Neural crest cell (in vitro differentiated cells): ENCODE data around the gene BCL11B. TPM values are rescaled to one million over a fixed set of nuclear protein-coding genes. Genes with fewer than 3 reads are reported as not detected.
A peak's percentile ranks its signal among the peaks of the same experiment; 100 is the strongest.
"Not testable (repeated sequence)": the region's sequence is repeated elsewhere in the genome, so short reads cannot be mapped to it uniquely, and the experiment has no call there.

Experiments used
- DNase-seq: peaks from one replicate; pipeline ENCODE4 v3.0.0; 2021; ENCODE audit warnings: low read depth, mixed read lengths, low spot score
- H3K27ac Mint-ChIP-seq: one replicate; pipeline ENCODE4 v1.8.0; 2021; ENCODE audit warnings: mild to moderate bottlenecking, mixed read lengths; ENCODE audit not compliant: unreplicated experiment
- H3K27me3 Mint-ChIP-seq: 2 replicates; pipeline ENCODE4 v1.8.0; 2021; ENCODE audit warnings: low read depth, mild to moderate bottlenecking, mixed read lengths
- H3K36me3 Mint-ChIP-seq: 2 replicates; pipeline ENCODE4 v1.8.0; 2021; ENCODE audit warnings: low read depth, mild to moderate bottlenecking, mixed read lengths
- H3K4me1 Mint-ChIP-seq: 2 replicates; pipeline ENCODE4 v1.8.0; 2021; ENCODE audit warnings: mixed read lengths
- H3K4me3 Mint-ChIP-seq: one replicate; pipeline ENCODE4 v1.8.0; 2021; ENCODE audit warnings: mild to moderate bottlenecking, mixed read lengths
- H3K9me3 Mint-ChIP-seq: 2 replicates; pipeline ENCODE4 v1.8.0; 2021; ENCODE audit warnings: mixed read lengths
- CTCF ChIP-seq: fragments of 200-600 bp; sonication (generic); conservative IDR thresholded peaks from 2 replicates; pipeline ENCODE4 v1.5.0; 2021; ENCODE audit warnings: antibody characterized with exemption, mild to moderate bottlenecking
- total RNA-seq: library from RNA; stranded (reverse); gene quantifications from 2 replicates; pipeline ENCODE4 v1.2.1, GENCODE V29; 2021

BCL11B gene
- total RNA-seq, 1 donor from 2014 or later: 0.28 TPM

- Mint-ChIP-seq H3K27me3 (peaks cover 47% of the 10 kb centered on the region), H3K4me1 (peaks cover 16% of the 10 kb centered on the region), H3K4me3 (peak overlapping the region; percentile 27), H3K9me3 (no peaks in the 10 kb centered on the region), H3K27ac (peak overlapping the region; percentile 27), H3K36me3 (no peaks in the 10 kb centered on the region)
- no peak for DNase-seq
- no peak for TF ChIP-seq CTCF
These were observed 41.5 kb downstream of the BCL11B start for GRCh38 chr14:99230208-99231151.

GRCh38 chr14:99229654-99230207 is 42.3 kb downstream of the BCL11B start:
- Mint-ChIP-seq H3K4me3 (no peak overlapping the region), H3K27me3 (peaks cover 43% of the 10 kb centered on the region), H3K36me3 (no peaks in the 10 kb centered on the region), H3K9me3 (no peaks in the 10 kb centered on the region), H3K27ac (no peak overlapping the region), H3K4me1 (peaks cover 9% of the 10 kb centered on the region)
- no peak for DNase-seq
- TF ChIP-seq CTCF: no peak

- not testable (repeated sequence) for H3K27ac Mint-ChIP-seq, DNase-seq, H3K9me3 Mint-ChIP-seq, H3K36me3 Mint-ChIP-seq, H3K4me1 Mint-ChIP-seq, H3K4me3 Mint-ChIP-seq
- H3K27me3 Mint-ChIP-seq: peaks cover 43% of the 10 kb centered on the region
These were observed 43.2 kb downstream of the BCL11B start for GRCh38 chr14:99228760-99229159.

DNA sequence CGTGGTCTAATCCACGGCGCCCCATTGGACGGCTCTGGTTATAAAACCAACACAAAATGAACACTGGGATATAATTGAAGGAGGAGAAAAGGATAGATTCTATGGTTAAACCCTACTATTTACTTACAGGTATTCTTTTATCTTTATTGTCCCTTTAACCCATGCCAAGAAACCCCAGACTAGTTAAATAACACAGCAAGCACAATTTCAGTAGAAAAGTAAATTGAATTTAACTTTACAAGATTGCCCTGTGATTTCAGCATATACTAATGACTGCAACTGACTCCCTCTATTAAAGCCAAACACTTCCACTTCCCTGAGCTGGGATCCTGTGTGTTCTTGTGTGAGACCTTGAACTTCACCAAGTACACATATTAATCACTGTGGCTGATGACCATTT is 45.3 kb downstream of the BCL11B start:
- no peak for DNase-seq
- Mint-ChIP-seq H3K9me3 (no peaks in the 10 kb centered on the region), H3K4me3 (no peak overlapping the region), H3K4me1 (peaks cover 3% of the 10 kb centered on the region), H3K27ac (no peak overlapping the region), H3K27me3 (peaks cover 44% of the 10 kb centered on the region), H3K36me3 (no peaks in the 10 kb centered on the region)
- no peak for TF ChIP-seq CTCF

DNA sequence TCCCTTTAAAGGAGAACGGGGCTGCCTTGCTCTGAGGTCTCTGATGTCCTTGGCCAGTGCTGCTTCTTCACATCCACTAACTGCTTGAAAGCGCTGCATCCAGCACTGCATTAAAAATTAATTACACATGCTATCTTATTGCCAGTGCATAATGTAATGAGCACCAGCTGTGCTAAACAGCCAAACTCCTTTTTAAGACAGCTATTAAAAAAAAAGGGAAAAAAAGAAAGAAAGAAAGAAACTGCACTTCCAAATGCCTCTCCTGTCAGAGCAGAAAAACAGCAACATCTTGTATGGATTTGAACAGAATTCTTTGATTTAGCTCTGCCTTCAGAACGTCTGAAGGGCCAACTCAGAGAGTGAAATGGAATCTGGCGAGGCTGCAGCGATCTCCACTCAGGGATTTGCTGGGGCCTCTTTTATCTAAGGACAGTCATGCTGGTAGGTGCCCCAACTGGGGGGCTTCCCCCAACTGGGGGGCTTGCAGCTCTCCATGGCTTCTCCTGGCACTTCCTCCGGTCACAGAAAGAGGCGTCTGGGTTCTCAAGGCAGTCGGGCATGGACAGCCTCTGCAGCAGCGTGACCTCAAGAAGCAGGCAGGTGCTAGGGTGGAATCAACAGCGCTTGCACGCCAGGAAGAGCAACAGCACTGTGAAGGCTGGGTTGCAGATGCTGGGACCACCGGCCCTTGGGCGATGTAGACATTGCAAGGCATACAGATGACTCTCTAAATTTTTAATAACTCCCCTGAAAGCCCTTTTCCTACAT is 46.4 kb downstream of the BCL11B start:
- Mint-ChIP-seq H3K4me3 (no peak overlapping the region), H3K27me3 (peaks cover 37% of the 10 kb centered on the region), H3K27ac (no peak overlapping the region), H3K36me3 (no peaks in the 10 kb centered on the region), H3K9me3 (no peaks in the 10 kb centered on the region), H3K4me1 (peaks cover 3% of the 10 kb centered on the region)
- TF ChIP-seq CTCF: no peak
- DNase-seq: no peak
